ENCODE measurements around the gene CILP2.

The CILP2 gene

GRCh38 chr19:19545707-19546106 is 7.6 kb downstream of the CILP2 start:
- DNase-seq (ENCODE audit: low read depth) = no peak

GRCh38 chr19:19546751-19547162 is 8.7 kb downstream of the CILP2 start:
- DNase-seq (ENCODE audit: low read depth) = no peak

- DNase-seq (ENCODE audit: low read depth) = no peak
These were observed 9.7 kb downstream of the CILP2 start for GRCh38 chr19:19547674-19548336.

GRCh38 chr19:19548915-19549759 is 11.1 kb downstream of the CILP2 start:
- no peak for DNase-seq (ENCODE audit: low read depth)

GRCh38 chr19:19549804-19550464 is 11.9 kb downstream of the CILP2 start:
- DNase-seq (ENCODE audit: low read depth) = no peak

GRCh38 chr19:19550485-19550929 is 12.4 kb downstream of the CILP2 start:
- no peak for DNase-seq (ENCODE audit: low read depth)

- DNase-seq (ENCODE audit: low read depth) = no peak
These were observed 13.1 kb downstream of the CILP2 start for GRCh38 chr19:19550972-19551852.

GRCh38 chr19:19551853-19552192 is 13.8 kb downstream of the CILP2 start:
- no peak for DNase-seq (ENCODE audit: low read depth)

- no peak for DNase-seq (ENCODE audit: low read depth)
These were observed 14.7 kb downstream of the CILP2 start for GRCh38 chr19:19552798-19553197.

GRCh38 chr19:19553670-19554069 is 15.6 kb downstream of the CILP2 start:
- no peak for DNase-seq (ENCODE audit: low read depth)

- DNase-seq (ENCODE audit: low read depth) = no peak
These were observed 16.3 kb downstream of the CILP2 start for GRCh38 chr19:19554074-19555023.

- no peak for DNase-seq (ENCODE audit: low read depth)
These were observed 20.0 kb downstream of the CILP2 start for GRCh38 chr19:19558055-19558454.

- no peak for DNase-seq (ENCODE audit: low read depth)
These were observed 20.6 kb downstream of the CILP2 start for GRCh38 chr19:19558636-19559035.

GRCh38 chr19:19559931-19560330 is 21.9 kb downstream of the CILP2 start:
- DNase-seq (ENCODE audit: low read depth) = no peak

- no peak for DNase-seq (ENCODE audit: low read depth)
These were observed 24.0 kb downstream of the CILP2 start for GRCh38 chr19:19561946-19562664.

- DNase-seq (ENCODE audit: low read depth) = no peak
These were observed 24.7 kb downstream of the CILP2 start for GRCh38 chr19:19562665-19563347.

- no peak for DNase-seq (ENCODE audit: low read depth)
These were observed 25.3 kb downstream of the CILP2 start for GRCh38 chr19:19563348-19563848.

- no peak for DNase-seq (ENCODE audit: low read depth)
These were observed 28.2 kb downstream of the CILP2 start for GRCh38 chr19:19566306-19566705.

GRCh38 chr19:19567391-19567790 is 29.3 kb downstream of the CILP2 start:
- DNase-seq (ENCODE audit: low read depth) = no peak

Measured in stimulated activated CD8-positive, alpha-beta memory T cell treated with anti-CD3 and anti-CD28 coated beads, Interleukin-12 subunit alpha, Interleukin-12 subunit beta, amount 100 ng/mL, for 4 hours (primary cell).